Measurements from ENCODE around the gene KRT78. TPM values are rescaled to one million over a fixed set of nuclear protein-coding genes. Genes with fewer than 3 reads are reported as not detected.

The KRT78 gene
- total RNA-seq, 1 experiment from 2014 or later, result not detected

DNA sequence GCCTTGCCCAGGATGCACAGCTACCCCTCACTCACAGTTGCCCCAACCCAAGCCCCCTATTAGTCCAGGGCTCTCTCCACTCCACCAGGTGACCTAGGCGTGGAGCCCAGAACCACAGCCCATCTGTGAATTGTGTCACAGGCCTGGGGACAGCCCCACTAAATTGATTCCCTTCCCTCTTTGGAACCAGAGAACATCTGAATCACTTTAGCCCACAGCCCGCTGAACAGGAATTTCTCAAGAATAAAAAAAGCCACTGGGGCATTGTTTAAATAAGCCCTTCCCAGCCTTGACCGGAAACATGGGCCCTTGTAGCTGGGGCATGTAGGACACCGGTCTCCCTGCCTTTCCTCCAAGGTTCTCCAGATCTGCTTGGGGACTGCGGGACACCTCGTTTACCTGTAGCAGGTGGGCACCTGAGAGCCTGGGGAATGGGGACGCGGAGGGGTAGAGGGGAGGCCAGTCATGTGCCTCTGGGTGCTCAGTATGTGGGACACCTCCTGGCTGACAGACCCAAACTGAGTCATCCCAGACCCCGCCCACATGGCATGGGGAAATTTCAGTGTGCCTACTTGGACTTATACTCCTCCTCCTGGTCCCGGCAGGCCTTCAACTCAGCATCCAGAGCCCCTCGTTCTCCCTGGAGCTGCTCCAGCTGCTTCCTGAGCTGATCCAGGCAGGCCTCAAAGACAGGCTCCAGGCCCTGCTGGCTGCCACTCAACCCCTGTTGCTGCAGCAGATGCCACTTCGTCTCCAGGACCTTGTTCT, 1.3 kb downstream of the KRT78 start:
- H3K9me3 ChIP-seq (ENCODE audit: low read depth, low read length, poor library complexity, severe bottlenecking), result no peaks in the 10 kb centered on the region
- peak; percentile 25 for DNase-seq (ENCODE audit: low spot score)
- ChIA-PET POLR2A (ENCODE audit: low non-redundant PET) (no interaction called here), CTCF (no interaction called here)
- BruUV-seq (replicated peaks), result no TSS peak
- H3K27me3 ChIP-seq (replicated peaks; ENCODE audit: insufficient read depth, low read depth, low read length, poor library complexity), result no peaks in the 10 kb centered on the region
- H3K4me3 ChIP-seq (ENCODE audit: low read depth, low read length, poor library complexity, severe bottlenecking), result no peak overlapping the region
- no peaks in the 10 kb centered on the region for H3K36me3 ChIP-seq (ENCODE audit: insufficient read depth, low read length, poor library complexity, severe bottlenecking)
- no peak overlapping the region for H3K27ac ChIP-seq (ENCODE audit: low read depth, low read length, poor library complexity, severe bottlenecking)
- TF ChIP-seq EZH2 (IDR thresholded peaks at IDR 0.05; ENCODE audit: borderline replicate concordance, low read depth, low read length, poor library complexity, severe bottlenecking), result no peak
- TF ChIP-seq, protein P1, sequence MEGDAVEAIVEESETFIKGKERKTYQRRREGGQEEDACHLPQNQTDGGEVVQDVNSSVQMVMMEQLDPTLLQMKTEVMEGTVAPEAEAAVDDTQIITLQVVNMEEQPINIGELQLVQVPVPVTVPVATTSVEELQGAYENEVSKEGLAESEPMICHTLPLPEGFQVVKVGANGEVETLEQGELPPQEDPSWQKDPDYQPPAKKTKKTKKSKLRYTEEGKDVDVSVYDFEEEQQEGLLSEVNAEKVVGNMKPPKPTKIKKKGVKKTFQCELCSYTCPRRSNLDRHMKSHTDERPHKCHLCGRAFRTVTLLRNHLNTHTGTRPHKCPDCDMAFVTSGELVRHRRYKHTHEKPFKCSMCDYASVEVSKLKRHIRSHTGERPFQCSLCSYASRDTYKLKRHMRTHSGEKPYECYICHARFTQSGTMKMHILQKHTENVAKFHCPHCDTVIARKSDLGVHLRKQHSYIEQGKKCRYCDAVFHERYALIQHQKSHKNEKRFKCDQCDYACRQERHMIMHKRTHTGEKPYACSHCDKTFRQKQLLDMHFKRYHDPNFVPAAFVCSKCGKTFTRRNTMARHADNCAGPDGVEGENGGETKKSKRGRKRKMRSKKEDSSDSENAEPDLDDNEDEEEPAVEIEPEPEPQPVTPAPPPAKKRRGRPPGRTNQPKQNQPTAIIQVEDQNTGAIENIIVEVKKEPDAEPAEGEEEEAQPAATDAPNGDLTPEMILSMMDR (conservative IDR thresholded peaks at IDR 0.05; ENCODE audit: low read depth, low read length), result no peak
- H3K4me1 ChIP-seq (ENCODE audit: insufficient read depth, low read length, poor library complexity, severe bottlenecking), result no peaks in the 10 kb centered on the region
- intact Hi-C loops (cut with micrococcal nuclease; ENCODE audit: unreplicated experiment), result no loop called here

GRCh38 chr12:52846356-52846970, 2.3 kb downstream of the KRT78 start:
- H3K4me3 ChIP-seq (ENCODE audit: low read depth, low read length, poor library complexity, severe bottlenecking), result no peak overlapping the region
- DNase-seq (ENCODE audit: low spot score), result no peak
- intact Hi-C loops (cut with micrococcal nuclease; ENCODE audit: unreplicated experiment), result no loop called here
- POLR2A ChIA-PET (ENCODE audit: low non-redundant PET), result no interaction called here
- no peak overlapping the region for H3K27ac ChIP-seq (ENCODE audit: low read depth, low read length, poor library complexity, severe bottlenecking)
- TF ChIP-seq EZH2 (IDR thresholded peaks at IDR 0.05; ENCODE audit: borderline replicate concordance, low read depth, low read length, poor library complexity, severe bottlenecking), result no peak
- TF ChIP-seq, protein P1 (conservative IDR thresholded peaks at IDR 0.05; ENCODE audit: low read depth, low read length), result no peak
- no peaks in the 10 kb centered on the region for H3K4me1 ChIP-seq (ENCODE audit: insufficient read depth, low read length, poor library complexity, severe bottlenecking)
- no peaks in the 10 kb centered on the region for H3K36me3 ChIP-seq (ENCODE audit: insufficient read depth, low read length, poor library complexity, severe bottlenecking)
- BruUV-seq (replicated peaks), result no TSS peak
- no peaks in the 10 kb centered on the region for H3K27me3 ChIP-seq (replicated peaks; ENCODE audit: insufficient read depth, low read depth, low read length, poor library complexity)
- CTCF ChIA-PET, result no interaction called here
- H3K9me3 ChIP-seq (ENCODE audit: low read depth, low read length, poor library complexity, severe bottlenecking), result no peaks in the 10 kb centered on the region

- Histone ChIP-seq H3K9me3 (ENCODE audit: low read depth, low read length, poor library complexity, severe bottlenecking) (no peaks in the 10 kb centered on the region), H3K4me1 (ENCODE audit: insufficient read depth, low read length, poor library complexity, severe bottlenecking) (no peaks in the 10 kb centered on the region), H3K36me3 (ENCODE audit: insufficient read depth, low read length, poor library complexity, severe bottlenecking) (no peaks in the 10 kb centered on the region), H3K4me3 (ENCODE audit: low read depth, low read length, poor library complexity, severe bottlenecking) (no peak overlapping the region), H3K27ac (ENCODE audit: low read depth, low read length, poor library complexity, severe bottlenecking) (no peak overlapping the region), H3K27me3 (replicated peaks; ENCODE audit: insufficient read depth, low read depth, low read length, poor library complexity) (no peaks in the 10 kb centered on the region)
- TF ChIP-seq, protein P1 (conservative IDR thresholded peaks at IDR 0.05; ENCODE audit: low read depth, low read length), result no peak
- TF ChIP-seq EZH2 (IDR thresholded peaks at IDR 0.05; ENCODE audit: borderline replicate concordance, low read depth, low read length, poor library complexity, severe bottlenecking), result no peak
- no TSS peak for BruUV-seq (replicated peaks)
- DNase-seq (ENCODE audit: low spot score), result no peak
- intact Hi-C loops (cut with micrococcal nuclease; ENCODE audit: unreplicated experiment), result no loop called here
- POLR2A ChIA-PET (ENCODE audit: low non-redundant PET), result no interaction called here
- CTCF ChIA-PET, result no interaction called here
Measured at GRCh38 chr12:52845946-52846345, 2.8 kb downstream of the KRT78 start.

Measured in A673 (cell line).